CD4-positive, alpha-beta T cell treated with Interleukin-17A for 1 hour (primary cell): ENCODE data around the gene FBXL7.

Experiments used
- DNase-seq: peaks from one replicate; pipeline ENCODE4 v3.0.0-alpha.2; 2020

FBXL7 gene

GRCh38 chr5:15786326-15786725 lies 286.3 kb downstream of the FBXL7 start:
- DNase-seq = no peak

GRCh38 chr5:15786884-15787283 lies 286.9 kb downstream of the FBXL7 start:
- no peak for DNase-seq

- no peak for DNase-seq
Measured at GRCh38 chr5:15787681-15788080, 287.7 kb downstream of the FBXL7 start.

GRCh38 chr5:15789642-15790041 lies 289.7 kb downstream of the FBXL7 start:
- no peak for DNase-seq

- DNase-seq = no peak
Measured at GRCh38 chr5:15790446-15791018, 290.6 kb downstream of the FBXL7 start.

- DNase-seq = no peak
Measured at GRCh38 chr5:15791274-15791673, 291.3 kb downstream of the FBXL7 start.

GRCh38 chr5:15791859-15792258 lies 291.9 kb downstream of the FBXL7 start:
- DNase-seq = no peak

- no peak for DNase-seq
Measured at GRCh38 chr5:15794052-15794985, 294.3 kb downstream of the FBXL7 start.

GRCh38 chr5:15796096-15796495 lies 296.1 kb downstream of the FBXL7 start:
- DNase-seq = no peak

- DNase-seq = no peak
Measured at GRCh38 chr5:15796557-15796956, 296.6 kb downstream of the FBXL7 start.

- no peak for DNase-seq
Measured at GRCh38 chr5:15797116-15797515, 297.1 kb downstream of the FBXL7 start.

GRCh38 chr5:15798006-15798405 lies 298.0 kb downstream of the FBXL7 start:
- DNase-seq = no peak

GRCh38 chr5:15799014-15799413 lies 299.0 kb downstream of the FBXL7 start:
- DNase-seq = no peak

GRCh38 chr5:15799612-15800011 lies 299.6 kb downstream of the FBXL7 start:
- DNase-seq = no peak

- DNase-seq = no peak
Measured at GRCh38 chr5:15803280-15803679, 303.3 kb downstream of the FBXL7 start.

- no peak for DNase-seq
Measured at GRCh38 chr5:15806613-15807012, 306.6 kb downstream of the FBXL7 start.

- DNase-seq = no peak
Measured at GRCh38 chr5:15807248-15807647, 307.3 kb downstream of the FBXL7 start.

GRCh38 chr5:15807871-15808270 lies 307.9 kb downstream of the FBXL7 start:
- DNase-seq = no peak

- no peak for DNase-seq
Measured at GRCh38 chr5:15808577-15808976, 308.6 kb downstream of the FBXL7 start.

GRCh38 chr5:15819617-15820016 lies 319.6 kb downstream of the FBXL7 start:
- no peak for DNase-seq

- no peak for DNase-seq
Measured at GRCh38 chr5:15821506-15821905, 321.5 kb downstream of the FBXL7 start.

GRCh38 chr5:15823398-15823797 lies 323.4 kb downstream of the FBXL7 start:
- no peak for DNase-seq

- DNase-seq = no peak
Measured at GRCh38 chr5:15827741-15828140, 327.8 kb downstream of the FBXL7 start.

- DNase-seq = no peak
Measured at GRCh38 chr5:15831408-15831807, 331.4 kb downstream of the FBXL7 start.

- no peak for DNase-seq
Measured at GRCh38 chr5:15833365-15833764, 333.4 kb downstream of the FBXL7 start.
